Liver (tissue), 3 donors: ENCODE results near the gene TBX21.

Source experiments
- GABPA ChIP-seq, 2 donors: IDR thresholded peaks in 1 of 2; conservative IDR thresholded peaks in 1 of 2; 2 replicates each; pipeline ENCODE4 v1.6.1; 2016; ENCODE audit warnings: antibody characterized with exemption in 2 of 2, mild to moderate bottlenecking in 1 of 2, moderate library complexity in 1 of 2
- RAD21 ChIP-seq, 2 donors: IDR thresholded peaks; 2 replicates each; pipeline ENCODE4 v1.6.1; 2016; ENCODE audit warnings: antibody characterized with exemption in 2 of 2, mild to moderate bottlenecking in 2 of 2
- TF ChIP-seq, protein P1 (sequence below): fragments of 150-350 bp; IDR thresholded peaks from 2 replicates; pipeline ENCODE4 v1.5.1; 2017; ENCODE audit warnings: improper control_type of control experiment, low read depth, low read length; ENCODE audit not compliant: missing input control
- TF ChIP-seq, protein P2 (sequence below): IDR thresholded peaks from 2 replicates; pipeline ENCODE4 v1.6.1; 2016; ENCODE audit warnings: antibody characterized with exemption, mild to moderate bottlenecking
- donor health status: healthy.
- donor health status: healthy.

DNA sequence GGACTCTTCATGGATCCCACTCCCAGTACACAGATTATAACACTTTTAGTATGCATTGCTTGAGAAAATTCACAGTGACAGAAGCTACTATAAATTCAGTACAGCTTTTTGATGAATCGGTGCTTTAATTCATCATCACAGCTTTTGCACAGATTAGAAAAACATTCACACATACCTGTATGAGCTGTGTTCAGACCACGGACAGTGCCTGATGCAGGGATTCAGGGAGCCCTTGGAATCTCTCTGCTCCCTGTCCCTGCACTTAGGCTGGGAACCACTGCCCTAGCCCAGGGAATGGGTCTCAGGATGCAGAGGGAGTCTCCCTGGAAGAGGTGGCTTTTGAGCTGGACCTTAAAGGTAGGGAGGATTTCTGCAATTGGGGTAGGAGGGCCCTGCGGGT is 25.2 kb upstream of the TBX21 start:
- TF ChIP-seq, protein P1, sequence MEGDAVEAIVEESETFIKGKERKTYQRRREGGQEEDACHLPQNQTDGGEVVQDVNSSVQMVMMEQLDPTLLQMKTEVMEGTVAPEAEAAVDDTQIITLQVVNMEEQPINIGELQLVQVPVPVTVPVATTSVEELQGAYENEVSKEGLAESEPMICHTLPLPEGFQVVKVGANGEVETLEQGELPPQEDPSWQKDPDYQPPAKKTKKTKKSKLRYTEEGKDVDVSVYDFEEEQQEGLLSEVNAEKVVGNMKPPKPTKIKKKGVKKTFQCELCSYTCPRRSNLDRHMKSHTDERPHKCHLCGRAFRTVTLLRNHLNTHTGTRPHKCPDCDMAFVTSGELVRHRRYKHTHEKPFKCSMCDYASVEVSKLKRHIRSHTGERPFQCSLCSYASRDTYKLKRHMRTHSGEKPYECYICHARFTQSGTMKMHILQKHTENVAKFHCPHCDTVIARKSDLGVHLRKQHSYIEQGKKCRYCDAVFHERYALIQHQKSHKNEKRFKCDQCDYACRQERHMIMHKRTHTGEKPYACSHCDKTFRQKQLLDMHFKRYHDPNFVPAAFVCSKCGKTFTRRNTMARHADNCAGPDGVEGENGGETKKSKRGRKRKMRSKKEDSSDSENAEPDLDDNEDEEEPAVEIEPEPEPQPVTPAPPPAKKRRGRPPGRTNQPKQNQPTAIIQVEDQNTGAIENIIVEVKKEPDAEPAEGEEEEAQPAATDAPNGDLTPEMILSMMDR: no peak
- no peak for TF ChIP-seq GABPA (IDR thresholded peaks at IDR 0.05 in 1 of 2, conservative IDR thresholded peaks at IDR 0.05 in 1 of 2)
- TF ChIP-seq, protein P2, sequence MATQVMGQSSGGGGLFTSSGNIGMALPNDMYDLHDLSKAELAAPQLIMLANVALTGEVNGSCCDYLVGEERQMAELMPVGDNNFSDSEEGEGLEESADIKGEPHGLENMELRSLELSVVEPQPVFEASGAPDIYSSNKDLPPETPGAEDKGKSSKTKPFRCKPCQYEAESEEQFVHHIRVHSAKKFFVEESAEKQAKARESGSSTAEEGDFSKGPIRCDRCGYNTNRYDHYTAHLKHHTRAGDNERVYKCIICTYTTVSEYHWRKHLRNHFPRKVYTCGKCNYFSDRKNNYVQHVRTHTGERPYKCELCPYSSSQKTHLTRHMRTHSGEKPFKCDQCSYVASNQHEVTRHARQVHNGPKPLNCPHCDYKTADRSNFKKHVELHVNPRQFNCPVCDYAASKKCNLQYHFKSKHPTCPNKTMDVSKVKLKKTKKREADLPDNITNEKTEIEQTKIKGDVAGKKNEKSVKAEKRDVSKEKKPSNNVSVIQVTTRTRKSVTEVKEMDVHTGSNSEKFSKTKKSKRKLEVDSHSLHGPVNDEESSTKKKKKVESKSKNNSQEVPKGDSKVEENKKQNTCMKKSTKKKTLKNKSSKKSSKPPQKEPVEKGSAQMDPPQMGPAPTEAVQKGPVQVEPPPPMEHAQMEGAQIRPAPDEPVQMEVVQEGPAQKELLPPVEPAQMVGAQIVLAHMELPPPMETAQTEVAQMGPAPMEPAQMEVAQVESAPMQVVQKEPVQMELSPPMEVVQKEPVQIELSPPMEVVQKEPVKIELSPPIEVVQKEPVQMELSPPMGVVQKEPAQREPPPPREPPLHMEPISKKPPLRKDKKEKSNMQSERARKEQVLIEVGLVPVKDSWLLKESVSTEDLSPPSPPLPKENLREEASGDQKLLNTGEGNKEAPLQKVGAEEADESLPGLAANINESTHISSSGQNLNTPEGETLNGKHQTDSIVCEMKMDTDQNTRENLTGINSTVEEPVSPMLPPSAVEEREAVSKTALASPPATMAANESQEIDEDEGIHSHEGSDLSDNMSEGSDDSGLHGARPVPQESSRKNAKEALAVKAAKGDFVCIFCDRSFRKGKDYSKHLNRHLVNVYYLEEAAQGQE: no peak
- TF ChIP-seq RAD21 (IDR thresholded peaks at IDR 0.05): no peak
